ENCODE data around the gene RNF111.
"Not testable (repeated sequence)": the region's sequence is repeated elsewhere in the genome, so short reads cannot be mapped to it uniquely, and the experiment has no call there.

Gene RNF111

GRCh38 chr15:59140422-59141226 lies 153.2 kb downstream of the RNF111 start:
- no peak for DNase-seq

GRCh38 chr15:59143281-59143680 lies 155.8 kb downstream of the RNF111 start:
- no peak for DNase-seq

GRCh38 chr15:59144594-59144993 lies 157.1 kb downstream of the RNF111 start:
- DNase-seq, result not testable (repeated sequence)

Measured in NCI-H524 treated with DMSO at 0.1 percent for 48 hours (cell line).